GM21360 (cell line): ENCODE measurements around the gene RNLS.

Source experiments
- ATAC-seq: cut with Tn5 transposase; IDR thresholded peaks from one replicate; pipeline ENCODE4 v1.9.1; 2021; ENCODE audit warnings: mild to moderate bottlenecking, moderate library complexity; ENCODE audit not compliant: unreplicated experiment

Gene RNLS

GRCh38 chr10:88439932-88440331 is 143.2 kb downstream of the RNLS start:
- ATAC-seq: no peak

DNA sequence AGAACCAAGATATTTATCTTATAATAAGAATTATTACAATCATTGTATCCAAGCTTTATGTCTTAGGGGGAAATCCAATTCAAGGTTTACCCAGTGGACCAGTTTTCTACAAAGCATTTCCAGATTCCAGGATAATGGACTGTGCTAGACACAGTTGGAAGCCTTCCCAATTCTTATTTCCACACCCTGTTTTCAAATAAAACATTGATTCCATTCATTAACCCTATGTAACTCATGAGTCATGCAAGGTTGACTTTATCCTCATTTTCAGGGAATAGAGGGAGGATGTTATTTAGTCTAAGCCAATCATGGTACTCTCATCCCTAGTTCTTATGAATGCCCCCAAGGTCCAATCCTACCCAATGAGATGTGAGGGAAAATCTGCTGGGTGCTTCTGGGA is 145.7 kb downstream of the RNLS start:
- no peak for ATAC-seq

- no peak for ATAC-seq
These were observed 149.4 kb downstream of the RNLS start for GRCh38 chr10:88433565-88434186.

DNA sequence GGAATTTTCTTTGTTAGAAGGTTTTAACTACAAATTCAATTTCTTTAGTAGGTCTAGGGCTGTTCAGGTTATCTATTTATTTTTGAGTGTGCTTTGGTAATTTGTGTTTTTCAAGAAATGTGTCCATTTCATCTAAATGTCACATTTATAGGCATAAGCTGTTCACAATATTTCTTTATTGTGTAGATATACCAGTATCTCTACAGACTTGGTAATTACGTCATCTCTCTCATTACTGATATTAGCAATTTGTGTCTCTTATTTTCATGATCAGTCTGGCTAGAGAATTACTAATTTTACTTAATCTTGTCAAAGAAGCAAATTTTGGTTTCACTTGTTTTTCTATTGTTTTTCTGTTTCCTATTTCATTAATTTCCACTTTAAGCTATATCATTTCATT is 152.0 kb downstream of the RNLS start:
- no peak for ATAC-seq

GRCh38 chr10:88428976-88429375 is 154.1 kb downstream of the RNLS start:
- ATAC-seq: no peak

- no peak for ATAC-seq
These were observed 154.7 kb downstream of the RNLS start for GRCh38 chr10:88428442-88428841.

- ATAC-seq: no peak
These were observed 156.1 kb downstream of the RNLS start for GRCh38 chr10:88427024-88427423.

GRCh38 chr10:88424881-88425280 is 158.2 kb downstream of the RNLS start:
- no peak for ATAC-seq

DNA sequence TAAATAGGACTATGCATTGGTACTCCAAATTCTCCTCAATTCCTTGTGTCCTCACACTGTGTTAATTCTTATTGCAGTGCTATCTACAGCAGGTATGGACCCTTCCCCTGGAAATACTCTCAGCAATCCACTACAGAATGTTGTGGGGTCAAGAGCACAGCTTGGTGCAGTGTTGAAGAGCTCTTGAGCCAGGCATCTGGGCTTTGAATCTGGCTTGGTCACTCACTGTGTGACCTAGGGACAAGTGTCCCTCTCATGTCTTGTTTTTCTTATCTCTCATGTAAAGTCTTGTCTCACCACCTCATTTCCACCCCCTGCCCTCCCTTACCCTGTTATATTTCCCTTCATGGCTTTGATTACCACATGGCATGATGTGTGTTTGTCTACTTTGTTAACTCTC is 159.4 kb downstream of the RNLS start:
- ATAC-seq: no peak

DNA sequence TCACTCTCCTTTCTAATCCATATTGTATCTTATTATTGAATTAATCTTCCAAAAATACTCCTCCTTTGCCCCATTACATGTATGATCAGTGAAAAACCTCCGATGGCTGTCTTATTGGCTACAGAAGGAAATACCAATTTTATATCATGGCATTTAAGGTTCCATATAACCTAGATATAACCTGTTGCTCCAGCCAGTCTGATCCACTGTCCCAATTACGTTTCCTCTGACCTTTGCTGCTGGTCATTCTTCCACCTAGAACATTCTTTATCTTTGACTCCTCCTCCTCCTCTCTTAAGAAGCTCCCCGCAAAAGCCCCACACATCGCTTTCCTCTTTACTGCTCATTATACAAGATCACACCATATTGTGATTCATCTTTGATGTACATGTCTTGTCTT is 161.5 kb downstream of the RNLS start:
- no peak for ATAC-seq

DNA sequence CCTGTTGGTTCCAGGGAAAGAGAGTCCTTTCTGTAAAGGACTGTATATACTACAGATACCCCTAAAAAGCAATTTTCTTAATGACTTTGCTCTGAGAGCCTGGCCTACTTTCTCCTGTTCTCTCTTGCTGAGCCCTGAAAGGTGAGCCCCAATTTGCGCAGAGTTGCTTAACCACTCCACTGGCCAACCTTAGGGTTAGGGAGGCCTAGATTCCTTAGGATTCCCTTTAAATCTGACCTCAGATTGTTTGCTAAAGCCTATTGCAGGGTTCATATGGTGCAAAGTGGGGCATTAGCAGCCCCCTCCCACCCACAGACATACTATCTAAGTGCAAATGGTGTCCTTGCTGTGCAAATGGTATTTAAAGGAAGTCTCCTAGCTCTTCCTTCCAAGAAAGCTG is 164.2 kb downstream of the RNLS start:
- no peak for ATAC-seq

- no peak for ATAC-seq
These were observed 165.6 kb downstream of the RNLS start for GRCh38 chr10:88417387-88418030.

- no peak for ATAC-seq
These were observed 166.3 kb downstream of the RNLS start for GRCh38 chr10:88416801-88417200.

DNA sequence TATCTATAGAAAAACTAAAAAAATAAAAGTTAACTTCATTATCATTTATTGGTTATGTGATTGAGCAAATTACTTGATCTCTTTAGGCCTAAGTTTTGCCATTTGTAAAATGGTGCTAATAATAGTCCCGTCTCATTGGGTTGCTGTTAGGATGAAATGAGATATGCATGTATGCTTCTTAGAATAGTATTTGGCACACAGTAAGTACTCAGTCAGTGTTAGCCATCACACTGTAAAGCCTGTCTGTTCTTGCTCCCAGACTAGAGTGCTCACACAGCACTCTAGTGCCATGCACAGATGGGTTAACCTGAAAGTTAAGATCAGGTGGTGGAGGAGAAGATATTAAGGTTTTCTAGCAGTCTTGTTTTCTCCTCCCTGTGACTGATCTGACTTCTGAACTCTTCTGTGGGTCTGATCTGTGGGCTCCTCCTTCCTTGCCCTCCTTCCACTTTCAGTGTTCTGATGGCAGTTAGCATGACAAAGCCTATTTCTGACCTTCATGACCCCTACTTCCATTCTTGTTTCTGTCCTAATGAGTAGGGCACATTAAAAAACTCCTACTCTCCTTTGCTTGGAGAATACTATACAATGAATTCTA is 167.5 kb downstream of the RNLS start:
- no peak for ATAC-seq

DNA sequence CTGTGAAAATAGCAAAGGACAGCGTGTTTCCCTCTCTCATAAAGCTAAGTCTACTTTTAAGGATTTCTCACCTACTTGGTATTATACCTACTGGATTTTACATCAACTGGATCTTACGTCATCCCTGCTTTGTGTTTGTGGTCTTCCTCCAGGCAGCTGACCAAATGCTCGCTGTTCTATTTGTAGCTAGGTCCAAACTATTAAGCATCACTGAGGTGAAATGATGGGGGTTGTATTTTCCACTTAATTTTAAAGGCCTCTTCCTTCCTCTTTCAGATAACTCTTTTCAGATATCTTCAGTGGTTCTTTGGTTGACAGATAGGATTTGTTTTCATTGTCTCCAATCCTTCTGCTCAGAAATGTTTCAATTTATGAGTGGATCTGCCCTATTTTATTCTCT is 169.7 kb downstream of the RNLS start:
- no peak for ATAC-seq

DNA sequence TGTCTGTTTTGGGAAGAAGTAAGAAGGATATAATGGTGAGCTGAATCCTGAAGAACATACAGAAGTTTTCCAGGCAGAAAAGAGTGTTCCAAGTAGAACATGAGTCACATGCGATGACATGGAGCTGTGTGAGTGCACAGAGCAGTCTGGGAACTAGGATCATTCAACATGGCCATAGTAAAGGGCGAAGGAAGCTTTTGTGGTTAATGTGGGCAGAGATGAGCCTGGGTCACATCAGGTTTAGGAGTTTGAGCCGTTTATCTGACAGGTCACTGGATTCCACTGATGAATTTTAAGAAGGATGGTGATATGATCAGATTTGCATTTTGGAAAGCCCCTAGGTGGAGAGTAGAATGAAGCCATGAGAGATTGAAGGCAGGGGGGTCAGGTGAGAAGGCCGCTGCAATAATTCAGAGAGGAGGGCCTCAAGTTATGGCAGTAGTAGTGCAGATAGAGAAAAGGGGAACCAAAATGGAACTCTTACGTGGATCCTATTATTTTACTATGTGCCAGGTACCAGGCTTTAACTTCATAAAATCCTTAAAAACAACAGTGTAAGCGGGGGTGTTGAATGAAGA is 171.3 kb downstream of the RNLS start:
- no peak for ATAC-seq

DNA sequence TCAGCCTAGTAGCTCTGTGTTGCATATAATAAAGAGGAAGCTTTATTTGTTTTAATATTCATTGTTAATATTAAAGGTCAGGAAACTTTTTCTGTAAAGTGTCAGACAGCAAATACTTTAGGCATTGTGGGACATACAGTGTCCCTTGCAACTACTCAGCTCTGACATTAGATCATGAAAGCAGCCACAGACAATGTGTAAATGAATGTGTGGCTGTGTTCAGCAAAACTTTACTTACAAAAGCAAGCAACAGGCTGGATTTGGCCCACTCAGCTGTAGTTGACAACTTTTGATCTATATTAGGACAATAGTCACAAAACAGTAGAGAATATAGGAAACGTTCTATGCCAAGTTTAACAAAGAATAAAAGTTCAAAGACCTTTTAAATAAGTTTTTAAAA is 173.3 kb downstream of the RNLS start:
- ATAC-seq: no peak

DNA sequence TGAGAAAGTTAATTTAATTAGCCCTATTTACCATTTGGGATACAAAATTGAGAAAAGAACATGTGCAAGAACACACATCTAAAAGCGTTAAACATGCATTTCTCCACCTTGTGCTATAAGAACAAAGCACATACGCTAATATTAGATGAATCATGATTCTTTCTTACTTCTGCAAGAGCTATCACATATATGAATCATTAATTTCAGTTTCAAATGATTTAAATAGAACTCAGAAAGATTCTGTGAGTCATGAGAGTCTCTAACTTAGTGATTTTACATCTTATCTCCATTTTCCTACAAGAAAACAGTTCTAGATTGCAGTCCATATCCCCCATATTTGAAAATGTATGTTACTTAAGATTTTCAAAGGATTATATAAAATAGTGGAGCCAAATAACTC is 173.9 kb downstream of the RNLS start:
- ATAC-seq: no peak

GRCh38 chr10:88408096-88408495 is 175.0 kb downstream of the RNLS start:
- no peak for ATAC-seq

GRCh38 chr10:88404133-88404532 is 179.0 kb downstream of the RNLS start:
- ATAC-seq: no peak

DNA sequence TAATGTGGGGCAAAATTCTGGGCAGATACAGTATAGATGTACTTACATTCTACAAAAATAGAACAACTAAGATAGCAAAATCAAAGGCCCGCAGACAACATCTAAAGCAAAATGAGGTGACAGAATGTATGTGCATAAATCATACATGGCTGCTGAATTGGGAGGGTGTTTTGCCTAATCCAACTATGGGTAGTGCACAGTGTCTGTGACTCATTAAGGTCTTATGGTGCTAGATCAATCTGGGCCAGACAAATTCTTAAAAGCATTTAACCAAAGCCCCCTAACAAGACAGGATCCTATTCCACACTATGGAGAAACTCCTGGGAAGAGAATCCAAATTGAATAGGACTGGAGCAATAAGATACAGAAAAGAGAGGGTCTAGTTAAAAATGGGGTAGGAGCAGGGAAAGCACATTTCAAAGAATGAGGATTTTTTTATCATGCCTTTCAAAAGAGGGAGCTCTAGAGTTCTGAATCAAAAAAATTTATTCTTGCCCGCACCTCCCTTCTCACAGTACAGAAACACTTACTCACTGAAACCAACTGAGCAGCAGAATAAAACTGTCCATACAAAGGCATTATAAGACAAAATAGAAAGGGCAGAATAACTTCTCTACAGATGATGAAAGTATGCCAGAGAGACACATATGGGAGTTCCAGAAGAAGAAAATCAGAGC is 181.3 kb downstream of the RNLS start:
- ATAC-seq: no peak

DNA sequence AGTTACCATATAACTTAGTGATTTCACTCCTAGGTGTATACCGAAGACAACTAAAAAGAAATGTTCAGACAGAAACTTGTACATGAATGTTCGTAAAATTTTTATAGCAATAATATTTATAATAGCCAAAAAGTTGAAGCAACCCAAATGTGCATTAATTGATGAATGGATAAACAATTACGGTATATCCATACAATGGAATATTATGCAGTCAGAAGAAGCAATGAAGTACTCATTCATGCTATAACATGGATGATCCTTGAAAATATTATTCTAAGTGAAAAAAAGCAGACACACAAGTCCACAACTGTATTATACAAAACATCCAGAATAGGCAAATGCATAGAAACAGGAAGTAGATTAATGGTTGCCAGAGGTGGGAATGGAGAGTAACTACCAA is 183.9 kb downstream of the RNLS start:
- ATAC-seq: no peak
